Femur (tissue), 1 donor: ENCODE results near the gene CSRP1.

Source experiments
- DNase-seq: peaks from one replicate; pipeline ENCODE4 v3.0.0-alpha.2; 2017

Gene CSRP1

GRCh38 chr1:201447903-201448871 is 58.7 kb downstream of the CSRP1 start:
- peak; percentile 78 for DNase-seq

DNA sequence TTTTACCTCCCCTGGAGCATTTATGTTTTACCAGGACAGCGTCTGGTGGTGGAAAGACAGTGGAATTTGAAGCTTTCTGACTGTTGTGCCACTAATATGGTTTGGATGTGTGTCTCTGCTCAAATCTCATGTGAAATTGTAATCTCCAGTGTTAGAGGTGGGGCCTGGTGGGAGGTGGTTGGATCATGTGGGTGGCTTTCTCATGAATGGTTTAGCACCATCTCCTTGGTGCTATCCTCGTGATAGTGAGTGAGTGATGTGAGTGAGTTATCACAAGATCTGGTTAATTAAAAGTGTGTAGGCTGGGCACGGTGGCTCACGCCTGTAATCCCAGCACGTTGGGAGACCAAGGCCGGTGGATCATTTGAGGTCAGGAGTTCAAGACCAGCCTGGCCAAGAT is 61.6 kb downstream of the CSRP1 start:
- no peak for DNase-seq

DNA sequence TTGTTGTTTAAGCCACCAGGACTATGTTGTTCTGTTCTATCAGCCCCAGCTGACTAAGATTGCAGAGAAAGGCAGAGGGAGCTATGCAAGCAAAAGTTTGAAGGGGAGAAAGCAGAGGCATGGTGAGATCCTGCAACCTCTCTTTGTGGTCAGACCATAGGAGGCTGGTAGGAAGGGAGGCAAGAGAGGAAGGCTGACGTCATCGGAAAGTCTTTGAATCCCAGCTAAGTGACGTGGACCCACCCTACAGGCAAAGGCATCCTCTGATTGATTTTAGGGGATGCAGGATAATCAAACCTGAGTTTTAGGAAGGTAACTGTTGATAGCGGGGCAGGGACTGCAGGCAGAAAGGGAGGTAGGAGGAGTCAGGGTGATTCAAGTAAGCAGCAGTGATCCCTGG is 62.1 kb downstream of the CSRP1 start:
- DNase-seq: no peak

- no peak for DNase-seq
Measured at GRCh38 chr1:201443747-201444146, 63.2 kb downstream of the CSRP1 start.

GRCh38 chr1:201436969-201437368 is 70.0 kb downstream of the CSRP1 start:
- DNase-seq: no peak

DNA sequence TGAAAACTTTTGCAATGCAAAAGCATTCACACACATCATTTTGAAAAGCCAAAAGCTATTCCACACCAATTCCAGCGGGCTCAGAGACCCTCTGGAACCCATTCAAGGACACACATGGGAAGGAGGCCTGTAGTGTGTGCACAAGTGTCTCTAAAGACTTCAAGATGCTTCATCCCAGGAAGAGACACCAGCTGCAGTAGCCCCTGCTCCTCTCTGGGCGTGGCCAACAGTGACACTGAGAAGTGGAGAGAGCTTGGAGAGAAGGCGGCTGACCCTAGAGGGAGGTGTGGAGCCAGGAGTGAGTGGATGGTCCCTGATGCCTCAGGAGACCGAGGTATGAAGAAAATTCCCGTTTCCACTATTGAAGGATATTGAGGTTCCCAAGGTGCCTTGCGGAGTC is 70.5 kb downstream of the CSRP1 start:
- DNase-seq: no peak

- no peak for DNase-seq
Measured at GRCh38 chr1:201434266-201434665, 72.7 kb downstream of the CSRP1 start.

- DNase-seq: no peak
Measured at GRCh38 chr1:201433609-201434008, 73.3 kb downstream of the CSRP1 start.
